HS-5 (cell line): Measurements from ENCODE around the gene MMP14.

Source experiments
- DNase-seq: peaks from one replicate; pipeline ENCODE4 v3.0.0-alpha.2; 2012; ENCODE audit warnings: low read depth

The MMP14 gene

DNA sequence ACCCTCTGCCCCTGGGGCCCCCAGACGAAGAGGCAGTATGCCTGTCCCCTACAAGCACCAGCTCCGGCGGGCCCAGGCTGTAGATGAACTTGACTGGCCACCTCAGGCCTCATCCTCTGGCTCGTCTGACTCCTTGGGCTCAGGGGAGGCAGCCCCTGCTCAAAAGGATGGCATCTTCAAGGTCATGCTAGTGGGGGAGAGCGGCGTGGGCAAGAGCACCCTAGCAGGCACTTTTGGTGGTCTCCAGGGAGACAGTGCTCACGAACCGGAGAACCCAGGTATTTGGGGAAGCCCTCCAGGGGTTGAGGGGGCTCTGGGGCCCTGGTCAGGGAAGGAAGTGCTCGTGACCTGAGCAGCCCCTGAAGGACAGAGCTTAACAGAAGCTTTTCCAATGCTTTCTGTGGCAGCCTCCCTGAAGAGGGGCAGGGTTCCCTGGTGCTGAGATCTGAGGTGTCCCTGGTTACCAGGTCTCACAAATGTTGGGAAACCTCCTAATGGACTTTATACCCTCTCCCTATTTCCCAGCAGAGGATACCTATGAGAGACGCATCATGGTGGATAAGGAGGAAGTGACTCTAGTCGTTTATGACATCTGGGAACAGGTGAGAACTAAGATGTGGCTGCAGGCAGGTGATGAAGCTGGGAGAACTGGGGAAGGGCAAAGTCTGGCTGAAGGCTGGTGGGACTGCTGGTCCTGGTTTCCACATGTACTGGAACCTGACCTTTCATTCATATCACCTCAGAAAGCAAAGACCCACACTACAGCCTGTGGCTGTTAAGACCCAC lies 48.5 kb downstream of the MMP14 start:
- DNase-seq = no peak

DNA sequence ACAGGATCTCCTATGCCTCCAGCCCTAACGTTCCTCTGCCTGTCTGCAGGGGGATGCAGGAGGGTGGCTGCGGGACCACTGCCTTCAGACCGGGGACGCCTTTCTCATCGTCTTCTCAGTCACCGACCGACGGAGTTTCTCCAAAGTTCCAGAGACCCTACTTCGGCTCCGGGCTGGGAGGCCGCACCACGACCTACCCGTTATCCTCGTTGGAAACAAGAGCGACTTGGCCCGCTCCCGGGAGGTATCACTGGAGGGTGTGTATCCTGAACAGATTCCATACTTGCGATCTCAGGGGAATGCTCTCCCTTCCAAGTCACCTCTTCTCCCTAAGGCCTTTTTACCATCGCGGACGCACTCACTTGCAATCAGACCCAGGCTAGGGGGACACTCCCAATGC lies 49.6 kb downstream of the MMP14 start:
- no peak for DNase-seq

DNA sequence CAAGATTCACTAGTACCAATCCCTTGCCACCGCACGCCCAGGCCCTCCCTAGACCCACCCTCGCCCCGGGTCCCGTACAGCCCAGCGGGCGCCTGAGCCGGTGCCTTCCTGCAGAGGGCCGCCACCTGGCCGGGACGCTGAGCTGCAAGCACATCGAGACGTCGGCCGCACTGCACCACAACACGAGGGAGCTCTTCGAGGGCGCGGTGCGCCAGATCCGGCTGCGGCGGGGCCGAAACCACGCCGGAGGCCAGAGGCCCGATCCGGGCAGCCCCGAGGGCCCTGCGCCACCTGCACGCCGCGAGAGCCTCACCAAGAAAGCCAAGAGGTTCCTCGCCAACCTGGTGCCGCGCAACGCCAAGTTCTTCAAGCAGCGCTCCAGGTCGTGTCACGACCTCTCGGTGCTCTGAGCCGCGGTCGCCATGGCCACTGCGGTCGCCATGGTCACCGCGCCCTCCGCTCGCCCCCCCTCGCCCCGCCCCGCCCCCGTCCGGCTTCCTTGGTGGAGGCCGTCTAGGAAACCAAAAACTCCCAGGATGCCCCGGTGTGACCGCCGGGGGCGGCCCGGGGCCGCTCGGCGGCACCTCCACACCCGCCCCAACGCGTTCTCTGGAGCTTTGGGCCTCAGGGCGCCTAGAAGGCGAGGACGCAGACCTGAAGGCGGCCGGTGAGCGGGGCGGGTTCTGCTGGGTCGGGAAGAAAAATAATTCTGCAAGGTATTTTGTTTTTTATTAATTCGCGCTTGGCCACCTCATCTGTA lies 50.3 kb downstream of the MMP14 start:
- no peak for DNase-seq

DNA sequence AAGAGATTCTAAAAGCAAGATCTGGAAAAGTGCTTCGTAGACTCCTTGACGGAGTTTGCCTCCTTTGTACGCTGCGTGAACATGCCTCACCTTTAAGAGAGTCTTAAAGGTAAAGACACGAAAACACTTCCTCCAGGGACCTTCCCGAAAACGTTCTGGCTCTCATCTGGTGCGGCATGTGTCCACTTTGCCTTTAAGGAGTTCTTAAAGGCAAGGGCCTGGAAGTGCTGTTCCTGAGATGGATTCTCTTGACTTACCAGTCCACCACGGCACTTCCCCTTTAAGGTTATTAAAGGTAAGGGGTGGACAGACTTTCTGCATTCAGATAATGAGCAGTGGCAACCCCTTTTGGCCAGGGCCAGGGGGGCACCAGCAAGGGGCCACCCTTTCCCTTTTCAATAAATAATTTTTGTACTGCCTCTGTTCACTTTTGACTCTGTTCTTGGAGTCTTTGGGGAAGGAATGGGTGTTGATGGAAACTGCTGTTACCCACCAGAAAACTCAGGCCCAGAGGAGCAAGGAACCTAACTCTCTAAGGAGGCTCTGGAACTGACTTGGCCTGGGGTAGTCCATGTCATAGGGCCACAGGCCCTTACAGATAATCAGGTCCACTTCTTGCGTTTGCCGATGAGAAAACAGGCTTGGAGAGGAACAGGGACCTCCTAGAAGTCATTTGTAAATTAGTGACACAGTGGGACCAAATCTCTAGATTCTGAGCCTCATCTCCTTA lies 51.0 kb downstream of the MMP14 start:
- DNase-seq = no peak

DNA sequence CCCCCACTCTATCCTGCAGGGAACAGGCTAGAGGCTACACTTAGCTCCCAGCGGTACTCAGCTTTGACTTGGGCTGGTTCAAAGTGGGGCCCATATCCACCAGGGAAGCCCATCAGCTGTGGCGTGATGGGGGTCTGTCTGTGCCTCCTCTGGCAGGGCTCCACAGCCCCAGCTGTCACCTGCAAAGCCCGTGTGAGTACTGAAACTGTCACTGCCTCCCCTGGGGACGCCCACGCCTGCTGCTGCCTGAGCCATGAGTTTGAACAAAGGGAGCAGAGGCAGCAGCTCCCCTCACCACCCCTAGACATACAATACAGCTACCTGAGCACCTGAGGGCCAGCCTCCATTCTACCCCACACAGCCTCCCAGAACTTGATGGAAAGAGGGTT lies 51.6 kb downstream of the MMP14 start:
- no peak for DNase-seq

DNA sequence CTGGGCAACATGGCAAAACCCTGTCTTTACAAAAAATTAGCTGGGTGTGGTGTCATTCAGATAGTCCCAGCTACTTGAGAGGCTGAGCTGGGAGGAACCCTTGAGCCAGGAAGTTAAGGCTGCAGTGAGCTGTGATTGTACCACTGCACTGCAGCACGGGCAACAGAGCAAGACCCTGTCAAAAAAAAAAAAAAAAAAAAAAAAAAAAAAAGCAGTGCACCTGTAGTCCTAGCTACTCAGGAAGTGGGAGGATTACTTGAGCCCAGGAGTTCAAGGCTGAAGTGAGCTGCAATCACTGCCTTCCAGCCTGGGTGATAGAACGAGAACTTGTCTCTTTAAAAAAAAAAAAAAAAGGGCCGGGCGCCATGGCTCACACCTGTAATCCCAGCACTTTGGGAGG lies 52.3 kb downstream of the MMP14 start:
- no peak for DNase-seq

DNA sequence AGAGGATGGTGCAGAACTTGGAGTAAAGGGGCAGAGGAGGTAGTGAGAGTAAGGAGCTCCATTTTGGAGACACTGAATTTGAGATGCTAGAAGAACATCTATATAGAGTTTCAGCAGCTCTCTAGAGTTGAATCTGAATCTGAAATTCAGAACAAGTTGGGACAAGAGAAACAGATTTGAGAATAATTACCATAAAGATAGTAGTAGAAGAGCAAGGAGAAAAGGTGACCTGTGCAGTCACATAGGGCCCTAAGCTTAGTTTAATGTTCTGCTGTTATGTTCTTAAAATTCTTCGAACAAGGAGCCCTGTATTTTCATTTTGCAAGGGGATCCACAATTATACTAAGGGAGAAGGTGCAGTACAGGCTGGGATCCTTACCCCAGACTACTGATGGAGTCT lies 54.0 kb downstream of the MMP14 start:
- no peak for DNase-seq

DNA sequence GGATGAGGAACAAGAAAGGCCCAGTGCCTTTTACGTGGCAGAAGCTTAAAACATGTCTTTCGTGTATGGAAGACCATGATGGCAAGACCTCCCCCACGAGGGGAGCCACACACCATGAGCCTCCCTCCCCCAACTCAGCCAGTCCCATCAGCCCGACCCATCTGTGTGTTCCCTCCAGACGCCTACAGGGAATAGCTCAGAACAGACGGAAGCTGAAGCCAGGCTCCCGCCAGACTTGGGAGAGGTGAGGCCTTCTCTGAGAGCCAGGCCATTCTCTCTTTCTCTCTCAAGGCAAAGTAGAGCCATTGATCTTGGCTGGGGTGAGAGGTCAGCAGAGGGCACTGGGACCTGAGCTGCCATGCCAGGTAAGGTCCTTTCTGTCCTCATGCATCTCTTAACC lies 56.1 kb downstream of the MMP14 start:
- DNase-seq = no peak

DNA sequence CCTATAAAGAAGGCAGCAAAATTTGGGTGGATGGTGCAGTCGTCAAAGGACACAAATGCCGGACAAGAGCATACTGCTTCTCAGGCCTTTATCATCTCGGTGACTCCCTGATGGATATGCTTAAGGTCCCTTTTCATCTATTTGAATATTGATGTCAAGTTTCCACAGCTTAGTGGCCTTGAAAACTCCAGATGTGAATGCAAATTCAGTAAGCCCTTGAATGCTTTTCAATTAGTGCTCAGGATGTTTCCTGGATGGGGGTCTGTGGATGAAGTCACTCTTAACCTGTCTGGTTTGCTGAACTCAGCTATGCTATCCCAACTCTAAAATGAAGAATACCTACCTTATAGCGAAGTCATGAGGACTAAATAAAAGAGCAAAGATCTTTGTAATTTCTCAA lies 57.3 kb downstream of the MMP14 start:
- no peak for DNase-seq

DNA sequence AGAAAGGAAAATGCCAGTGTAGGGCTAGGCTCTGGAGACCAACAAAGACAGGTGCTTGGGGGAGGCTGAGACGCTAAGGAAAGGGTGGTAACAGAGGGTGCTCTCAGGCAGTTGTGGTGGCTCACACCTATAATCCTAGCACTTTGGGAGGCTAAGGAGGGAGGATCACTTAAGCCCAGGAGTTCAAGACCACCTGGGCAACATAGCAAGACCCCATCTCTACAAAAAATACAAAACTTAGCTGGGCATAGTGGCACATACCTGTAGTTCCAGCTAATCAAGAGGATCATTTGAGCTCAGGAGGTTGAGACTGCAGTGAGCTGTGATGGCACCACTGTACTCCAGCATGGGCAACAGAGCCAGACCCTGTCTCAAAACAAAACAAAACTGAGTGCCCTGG lies 59.0 kb downstream of the MMP14 start:
- DNase-seq = no peak

DNA sequence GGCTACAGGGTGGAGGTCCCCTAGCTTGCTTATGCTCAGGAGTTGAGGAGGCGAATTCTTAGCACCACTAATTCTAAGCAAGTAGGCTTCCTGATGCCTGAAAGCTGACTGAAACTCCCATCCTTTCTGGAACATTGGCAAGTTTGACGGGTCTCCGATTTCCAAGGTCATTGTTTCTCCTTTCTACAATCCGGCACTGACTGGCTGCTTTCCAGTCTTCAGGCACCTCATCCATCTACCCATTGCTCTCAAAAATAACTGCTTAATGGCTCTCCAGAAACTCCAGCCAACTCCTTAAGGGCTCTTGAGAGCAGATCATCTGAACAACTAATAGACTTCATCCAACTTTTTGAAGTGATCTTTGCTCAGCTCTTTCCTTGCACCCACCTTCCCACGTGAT lies 60.0 kb downstream of the MMP14 start:
- DNase-seq = no peak

DNA sequence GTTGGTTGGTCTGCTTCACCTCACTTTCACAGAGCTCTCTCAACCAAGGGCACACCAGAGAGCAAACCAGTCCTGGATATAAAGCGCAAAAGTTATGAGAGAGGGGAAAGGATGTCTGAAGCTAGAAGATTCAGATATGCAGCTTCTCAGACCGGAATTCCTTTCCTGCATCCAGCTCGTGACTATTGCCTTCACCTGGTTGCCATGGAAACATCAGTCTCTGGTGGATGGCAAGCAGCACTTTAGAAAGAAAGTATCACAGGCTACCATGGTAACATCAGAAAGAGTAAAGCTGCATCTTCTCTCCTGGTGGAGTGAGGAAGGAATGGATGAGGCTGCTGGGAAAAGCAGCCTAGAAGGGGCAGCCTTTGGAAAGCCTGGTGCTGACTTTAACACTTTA lies 60.4 kb downstream of the MMP14 start:
- no peak for DNase-seq

DNA sequence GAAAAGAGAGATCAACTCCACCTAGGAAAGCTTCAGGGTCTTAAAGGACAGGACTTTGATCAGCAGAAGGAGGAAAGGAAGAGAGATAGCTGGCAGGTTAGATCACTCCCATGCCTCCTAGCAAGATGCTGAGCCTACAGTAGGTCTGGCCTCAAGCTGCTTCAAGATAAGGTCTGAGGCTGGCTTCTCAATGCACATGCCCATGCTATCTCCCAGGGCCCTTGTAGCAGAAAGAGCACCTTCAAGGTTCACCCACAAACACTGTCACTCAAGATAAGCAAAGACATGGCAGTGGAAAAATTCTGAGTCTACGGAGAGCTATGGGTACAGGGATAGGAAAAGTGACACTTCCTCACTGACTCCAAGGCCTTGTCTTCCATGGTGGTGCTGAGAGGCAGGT lies 61.0 kb downstream of the MMP14 start:
- no peak for DNase-seq
